Caco-2 (cell line): ENCODE measurements around the gene TCHH. TPM values are rescaled to one million over a fixed set of nuclear protein-coding genes. Genes with fewer than 3 reads are reported as not detected.
"Not testable (repeated sequence)": the region's sequence is repeated elsewhere in the genome, so short reads cannot be mapped to it uniquely, and the experiment has no call there.

Experiments used
- BruUV-seq: library from RNA; stranded (reverse); fragments of 400-500 nt; replicated peaks from 2 replicates; lab custom pipeline; 2021; lab: Mats Ljungman, UMichigan
- CTCF ChIA-PET: fragments of 300-600 bp; sonication (Branson Sonifier 250); formaldehyde crosslinking; loops from one replicate; lab custom pipeline; 2022; ENCODE audit warnings: antibody characterized with exemption; lab: Charles Lee
- POLR2A ChIA-PET: fragments of 300-600 bp; sonication (Branson Sonifier 250); formaldehyde crosslinking; loops from one replicate; lab custom pipeline; 2022; ENCODE audit warnings: antibody characterized with exemption; lab: Charles Lee
- DNase-seq, 2 experiments: peaks; one replicate each; pipeline versions ENCODE4 v3.0.0 to v3.0.0-alpha.2; 2020 to 2022
- H3K27me3 ChIP-seq: replicated peaks from 2 replicates; pipeline ENCODE4 v1.6.0; 2011; ENCODE audit warnings: low read length; ENCODE audit not compliant: control insufficient read depth, insufficient read depth
- H3K36me3 ChIP-seq: 2 replicates; pipeline ENCODE4 v1.5.1; 2011; ENCODE audit warnings: low read length; ENCODE audit not compliant: control insufficient read depth, insufficient read depth
- H3K4me1 ChIP-seq: fragments of 250-450 bp; sonication (Bioruptor Pico); 2 replicates; pipeline ENCODE4 v1.5.1; 2020; ENCODE audit warnings: mild to moderate bottlenecking
- H3K4me3 ChIP-seq: 2 replicates; pipeline ENCODE4 v1.5.1; 2011; ENCODE audit warnings: low read depth, mild to moderate bottlenecking, control low read depth, low read length
- H3K9me3 ChIP-seq: fragments of 250-450 bp; sonication (Bioruptor Pico); 2 replicates; pipeline ENCODE4 v1.5.1; 2020; ENCODE audit warnings: mild to moderate bottlenecking, moderate library complexity
- H3K27ac Mint-ChIP-seq: one replicate; pipeline ENCODE4 v1.8.0; 2022; ENCODE audit warnings: mixed read lengths; ENCODE audit not compliant: unreplicated experiment
- H3K27me3 Mint-ChIP-seq: one replicate; pipeline ENCODE4 v1.8.0; 2022; ENCODE audit warnings: mixed read lengths; ENCODE audit not compliant: insufficient read depth, unreplicated experiment
- H3K36me3 Mint-ChIP-seq: one replicate; pipeline ENCODE4 v1.8.0; 2022; ENCODE audit warnings: mild to moderate bottlenecking, mixed read lengths; ENCODE audit not compliant: insufficient read depth, unreplicated experiment
- H3K4me1 Mint-ChIP-seq: one replicate; pipeline ENCODE4 v1.8.0; 2022; ENCODE audit warnings: low read depth, mixed read lengths; ENCODE audit not compliant: unreplicated experiment
- H3K4me3 Mint-ChIP-seq: one replicate; pipeline ENCODE4 v1.8.0; 2022; ENCODE audit warnings: mild to moderate bottlenecking, moderate library complexity, mixed read lengths; ENCODE audit not compliant: unreplicated experiment
- H3K9me3 Mint-ChIP-seq: one replicate; pipeline ENCODE4 v1.8.0; 2022; ENCODE audit warnings: mixed read lengths; ENCODE audit not compliant: unreplicated experiment
- CTCF ChIP-seq, 2 experiments: fragments of 200-600 bp in 1 of 2; IDR thresholded peaks; 1 replicate in 1 of 2; 2 replicates in 1 of 2; pipeline versions ENCODE4 v1.5.1 to v1.8.0; 2011 to 2022; ENCODE audit warnings: antibody characterized with exemption in 1 of 2, control low read depth in 1 of 2, inconsistent platforms in 1 of 2, low read depth in 1 of 2, low read length in 1 of 2, mild to moderate bottlenecking in 1 of 2, moderate library complexity in 1 of 2; ENCODE audit not compliant: insufficient read depth in 1 of 2, severe bottlenecking in 1 of 2, unreplicated experiment in 1 of 2
- intact Hi-C: fragments of 100-400 bp; cut with micrococcal nuclease; formaldehyde crosslinking; loops from one replicate; pipeline ENCODE4 v1.10.0; 2022; ENCODE audit not compliant: unreplicated experiment
- total RNA-seq: library from RNA; stranded (reverse); gene quantifications from 2 replicates; pipeline ENCODE4 v1.2.3, GENCODE V29; 2022

TCHH gene
- total RNA-seq, 1 experiment from 2014 or later: 0.54 TPM

- no peak overlapping the region for H3K4me3 Mint-ChIP-seq
- Histone ChIP-seq H3K36me3 (no peaks in the 10 kb centered on the region), H3K4me1 (no peaks in the 10 kb centered on the region), H3K4me3 (no peak overlapping the region), H3K27me3 (no peaks in the 10 kb centered on the region), H3K9me3 (peaks cover 16% of the 10 kb centered on the region)
- no peak for TF ChIP-seq CTCF (IDR thresholded peaks at IDR 0.05; ENCODE audit: insufficient read depth in 1 of 2, low read depth in 1 of 2, low read length in 1 of 2, severe bottlenecking in 1 of 2, unreplicated experiment in 1 of 2)
- H3K27me3 Mint-ChIP-seq: no peaks in the 10 kb centered on the region
- no peaks in the 10 kb centered on the region for H3K4me1 Mint-ChIP-seq
- no peak overlapping the region for H3K27ac Mint-ChIP-seq
- POLR2A ChIA-PET: no interaction called here
- CTCF ChIA-PET: no interaction called here
- no TSS peak for BruUV-seq
- peaks cover 32% of the 10 kb centered on the region for H3K9me3 Mint-ChIP-seq
- peak in 1 of 2 experiments; percentile 23 for DNase-seq
- intact Hi-C loops: no loop called here
- no peaks in the 10 kb centered on the region for H3K36me3 Mint-ChIP-seq
Measured at GRCh38 chr1:152148051-152148450, 32.8 kb upstream of the TCHH start.

- POLR2A ChIA-PET: no interaction called here
Measured at GRCh38 chr1:152145769-152146168, 30.5 kb upstream of the TCHH start.

GRCh38 chr1:152144674-152145183 is 29.5 kb upstream of the TCHH start:
- H3K27ac Mint-ChIP-seq, H3K4me1 Mint-ChIP-seq, H3K27me3 ChIP-seq, H3K27me3 Mint-ChIP-seq, H3K36me3 Mint-ChIP-seq, DNase-seq, H3K4me3 ChIP-seq, H3K36me3 ChIP-seq, H3K4me1 ChIP-seq, BruUV-seq, POLR2A ChIA-PET, CTCF ChIA-PET, H3K4me3 Mint-ChIP-seq: not testable (repeated sequence)
- peaks cover 32% of the 10 kb centered on the region for H3K9me3 Mint-ChIP-seq
- intact Hi-C loops: loop anchor here (5.0 kb wide), 1 partner anchor 203 kb away; no protein-coding TSS in a partner anchor
- peaks cover 13% of the 10 kb centered on the region for H3K9me3 ChIP-seq

More at GRCh38 chr1:152145769-152146168, 30.5 kb upstream of the TCHH start:
- DNase-seq: no peak
- CTCF ChIA-PET: no interaction called here
- Mint-ChIP-seq H3K36me3 (no peaks in the 10 kb centered on the region), H3K4me3 (no peak overlapping the region), H3K27ac (no peak overlapping the region), H3K9me3 (peaks cover 32% of the 10 kb centered on the region), H3K4me1 (no peaks in the 10 kb centered on the region), H3K27me3 (no peaks in the 10 kb centered on the region)
- Histone ChIP-seq H3K4me3 (no peak overlapping the region), H3K9me3 (peaks cover 16% of the 10 kb centered on the region), H3K27me3 (no peaks in the 10 kb centered on the region), H3K4me1 (no peaks in the 10 kb centered on the region), H3K36me3 (no peaks in the 10 kb centered on the region)
- intact Hi-C loops: no loop called here
- BruUV-seq: no TSS peak
- no peak for TF ChIP-seq CTCF (IDR thresholded peaks at IDR 0.05; ENCODE audit: insufficient read depth in 1 of 2, low read depth in 1 of 2, low read length in 1 of 2, severe bottlenecking in 1 of 2, unreplicated experiment in 1 of 2)
